Measurements from ENCODE around the gene CREB5.
"Not testable (repeated sequence)": the region's sequence is repeated elsewhere in the genome, so short reads cannot be mapped to it uniquely, and the experiment has no call there.

Gene CREB5

GRCh38 chr7:28754447-28754846, 342.1 kb downstream of the CREB5 start:
- DNase-seq, result no peak

GRCh38 chr7:28755255-28755654, 342.9 kb downstream of the CREB5 start:
- DNase-seq, result peak; percentile 66

GRCh38 chr7:28758186-28758585, 345.9 kb downstream of the CREB5 start:
- no peak for DNase-seq

- DNase-seq, result peak; percentile 56
These were observed 347.2 kb downstream of the CREB5 start for GRCh38 chr7:28759475-28759971.

GRCh38 chr7:28761505-28761904, 349.2 kb downstream of the CREB5 start:
- peak; percentile 54 for DNase-seq

GRCh38 chr7:28762651-28763050, 350.3 kb downstream of the CREB5 start:
- DNase-seq, result no peak

GRCh38 chr7:28766359-28766758, 354.0 kb downstream of the CREB5 start:
- no peak for DNase-seq

- no peak for DNase-seq
These were observed 355.0 kb downstream of the CREB5 start for GRCh38 chr7:28767356-28767755.

GRCh38 chr7:28768577-28769147, 356.3 kb downstream of the CREB5 start:
- DNase-seq, result peak; percentile 49

- DNase-seq, result no peak
These were observed 359.7 kb downstream of the CREB5 start for GRCh38 chr7:28771906-28772622.

- DNase-seq, result no peak
These were observed 361.3 kb downstream of the CREB5 start for GRCh38 chr7:28773423-28774145.

GRCh38 chr7:28774261-28774988, 362.1 kb downstream of the CREB5 start:
- DNase-seq, result peak; percentile 36

GRCh38 chr7:28776463-28777157, 364.3 kb downstream of the CREB5 start:
- DNase-seq, result no peak

GRCh38 chr7:28778786-28779185, 366.5 kb downstream of the CREB5 start:
- DNase-seq, result peak; percentile 25

GRCh38 chr7:28779954-28780353, 367.6 kb downstream of the CREB5 start:
- no peak for DNase-seq

GRCh38 chr7:28782362-28782761, 370.0 kb downstream of the CREB5 start:
- DNase-seq, result no peak

GRCh38 chr7:28784171-28784902, 372.0 kb downstream of the CREB5 start:
- peak; percentile 85 for DNase-seq

GRCh38 chr7:28785041-28785995, 373.0 kb downstream of the CREB5 start:
- no peak for DNase-seq

- DNase-seq, result not testable (repeated sequence)
These were observed 373.8 kb downstream of the CREB5 start for GRCh38 chr7:28786156-28786555.

GRCh38 chr7:28787106-28787505, 374.8 kb downstream of the CREB5 start:
- no peak for DNase-seq

All from fibroblast of skin of scalp (primary cell).